DMS153 (cell line): Measurements from ENCODE around the gene CRYBG2.

Source experiments
- DNase-seq: peaks from one replicate; lab custom pipeline; 2025; lab: John Stamatoyannopoulos, UW

The CRYBG2 gene

DNA sequence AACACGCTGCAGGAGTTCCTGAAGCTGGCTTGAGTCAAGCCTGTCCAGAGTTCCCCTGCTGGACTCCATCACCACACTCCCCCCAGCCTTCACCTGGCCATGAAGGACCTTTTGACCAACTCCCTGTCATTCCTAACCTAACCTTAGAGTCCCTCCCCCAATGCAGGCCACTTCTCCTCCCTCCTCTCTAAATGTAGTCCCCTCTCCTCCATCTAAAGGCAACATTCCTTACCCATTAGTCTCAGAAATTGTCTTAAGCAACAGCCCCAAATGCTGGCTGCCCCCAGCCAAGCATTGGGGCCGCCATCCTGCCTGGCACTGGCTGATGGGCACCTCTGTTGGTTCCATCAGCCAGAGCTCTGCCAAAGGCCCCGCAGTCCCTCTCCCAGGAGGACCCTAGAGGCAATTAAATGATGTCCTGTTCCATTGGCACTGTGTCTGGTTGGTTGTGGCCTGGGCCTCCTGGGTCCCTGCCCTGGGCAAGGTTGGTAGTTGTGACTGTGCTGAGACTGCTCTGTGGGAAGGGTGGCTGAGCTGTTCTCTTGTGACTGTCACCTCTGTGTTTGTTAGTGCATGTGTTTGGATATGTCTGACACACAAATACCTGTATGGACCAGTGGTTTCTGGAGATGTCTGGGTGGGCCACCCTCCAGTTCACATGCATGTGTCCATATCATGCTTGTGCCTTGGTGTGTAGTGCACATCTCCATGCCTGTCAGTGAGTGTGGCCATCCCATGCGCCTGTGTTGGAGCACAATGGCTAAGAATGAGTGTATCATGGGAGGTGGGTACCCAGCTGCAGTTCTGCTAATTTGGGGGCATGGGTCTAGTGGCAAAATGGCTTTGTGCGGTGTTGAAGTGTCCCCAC, 72.6 kb downstream of the CRYBG2 start:
- no peak for DNase-seq

DNA sequence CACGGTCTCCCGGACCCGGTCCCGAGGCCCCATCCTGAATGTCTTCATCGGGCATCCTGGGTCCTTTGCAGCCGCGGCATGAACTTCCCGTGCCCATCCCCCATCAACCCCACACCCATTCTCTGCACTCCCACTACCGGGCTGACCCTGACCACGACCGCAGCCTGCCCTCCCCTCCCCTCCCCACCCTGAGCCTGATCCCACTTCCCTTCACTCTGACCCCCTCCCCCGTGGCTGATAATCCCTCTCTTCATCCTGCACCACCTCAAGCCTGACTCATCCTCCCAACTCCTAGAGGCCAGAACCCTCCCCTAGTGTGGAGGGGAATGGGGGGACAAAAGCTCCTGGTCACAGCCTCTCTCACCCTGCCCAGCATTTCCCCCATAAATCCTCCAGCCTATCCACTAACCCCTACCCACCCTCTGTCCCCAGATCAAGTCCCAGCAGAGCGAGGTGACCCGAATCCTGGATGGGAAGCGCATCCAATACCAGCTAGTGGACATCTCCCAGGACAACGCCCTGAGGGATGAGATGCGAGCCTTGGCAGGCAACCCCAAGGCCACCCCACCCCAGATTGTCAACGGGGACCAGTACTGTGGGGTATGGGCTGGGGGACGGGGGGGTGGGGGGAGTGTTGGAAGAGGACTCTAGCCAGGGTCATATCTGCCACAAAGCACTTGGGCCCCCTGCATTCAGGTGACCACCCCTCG, 73.4 kb downstream of the CRYBG2 start:
- no peak for DNase-seq

DNA sequence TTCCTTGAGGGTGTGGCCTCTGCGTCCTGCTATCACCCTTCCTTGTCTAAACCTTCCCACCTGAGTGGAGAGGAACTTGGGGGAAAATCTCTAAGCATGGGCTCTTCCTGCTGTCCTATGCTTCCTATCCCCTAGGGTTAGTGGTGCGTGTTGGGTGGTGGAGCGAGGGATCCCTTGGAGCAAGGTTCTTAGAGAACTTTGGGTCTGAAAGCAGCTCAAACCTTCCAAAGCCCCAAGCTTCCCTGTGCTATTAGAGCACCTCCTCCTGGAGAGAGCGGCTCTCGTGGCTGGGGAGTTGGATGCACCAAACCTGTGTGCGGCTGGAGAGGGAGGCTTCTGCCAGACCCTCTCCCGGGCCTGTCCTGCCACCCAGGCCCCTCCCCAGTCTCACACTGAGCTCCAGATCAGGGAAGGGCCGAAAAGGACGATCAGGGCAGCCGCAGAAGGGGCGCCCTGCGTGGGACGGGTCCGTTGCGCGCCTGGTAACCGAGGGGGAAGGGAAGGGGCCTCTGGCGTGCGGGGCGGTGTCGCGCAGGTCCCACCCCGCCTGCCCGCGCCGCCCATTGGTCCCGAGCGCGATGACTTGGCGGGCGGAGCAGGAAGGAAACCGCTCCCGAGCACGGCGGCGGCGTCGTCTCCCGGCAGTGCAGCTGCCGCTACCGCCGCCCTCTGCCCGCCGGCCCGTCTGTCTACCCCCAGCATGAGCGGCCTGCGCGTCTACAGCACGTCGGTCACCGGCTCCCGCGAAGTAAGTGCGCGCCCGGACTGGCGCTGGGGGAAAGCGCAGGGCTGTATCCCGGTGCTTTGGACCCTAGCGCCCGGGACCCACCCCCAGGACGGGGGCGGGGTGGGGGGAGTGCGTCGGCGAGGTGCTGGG, 74.2 kb downstream of the CRYBG2 start, which contains the start of gene SH3BGRL3:
Gene SH3BGRL3 (plus strand): TSS at position 631 of the 877 bp plus-strand sequence. CDS start 70 bp downstream, at position 701.
- DNase-seq = peak; percentile 74

DNA sequence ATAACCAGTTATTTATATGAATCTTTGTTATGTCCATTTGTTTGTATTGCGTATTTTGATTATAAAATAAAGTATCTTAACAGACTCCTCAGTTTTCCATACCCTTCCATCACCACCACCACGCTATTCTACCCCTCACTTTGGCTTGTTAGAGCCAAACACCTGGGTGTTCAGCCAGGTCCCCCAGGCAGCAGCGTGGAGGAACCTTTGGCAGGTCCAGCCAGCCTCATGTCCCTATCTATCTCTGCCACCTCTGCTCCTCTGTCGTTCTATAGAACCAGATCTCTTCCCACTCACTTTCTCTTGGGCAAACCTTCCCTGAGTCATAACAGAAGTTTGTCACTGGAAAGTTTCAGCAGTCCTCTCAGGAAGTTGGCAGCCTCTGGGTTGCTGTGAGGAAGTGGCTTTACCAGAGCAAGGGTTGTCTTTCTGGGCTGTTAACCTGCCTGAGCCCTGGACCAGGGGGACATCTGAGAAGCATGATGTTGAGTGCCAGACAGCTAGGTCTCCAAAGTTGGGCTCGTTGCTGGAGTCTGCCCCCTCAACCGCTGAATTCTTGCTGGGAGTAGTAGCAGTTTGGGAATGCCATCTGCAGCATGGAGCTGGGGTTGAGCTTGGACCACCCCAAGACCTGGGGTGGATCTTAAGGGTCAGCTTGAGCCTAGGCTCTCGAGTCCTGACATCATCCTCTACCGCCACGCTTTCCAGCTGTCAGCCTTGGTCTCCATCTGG, 75.0 kb downstream of the CRYBG2 start:
- DNase-seq = no peak

DNA sequence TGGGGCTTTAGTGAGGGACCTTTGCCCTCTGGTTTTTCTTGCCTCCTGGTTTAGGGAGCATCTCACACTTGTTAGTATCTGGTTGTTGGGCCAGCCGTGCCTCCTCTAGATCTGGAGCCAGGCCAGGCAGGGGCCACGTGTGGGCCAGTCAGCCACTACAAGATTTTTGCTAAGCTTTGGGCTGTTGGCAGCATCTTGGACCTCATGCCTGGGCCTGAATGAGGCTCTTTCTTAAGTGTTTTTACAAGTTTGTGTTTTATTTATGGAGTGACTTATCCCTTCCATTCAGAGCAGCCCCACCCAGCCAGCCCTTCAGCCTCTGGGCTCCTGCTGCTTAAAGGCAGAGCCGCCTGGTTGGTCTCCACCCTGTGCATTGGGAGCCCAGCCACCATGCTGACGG, 75.6 kb downstream of the CRYBG2 start:
- no peak for DNase-seq

DNA sequence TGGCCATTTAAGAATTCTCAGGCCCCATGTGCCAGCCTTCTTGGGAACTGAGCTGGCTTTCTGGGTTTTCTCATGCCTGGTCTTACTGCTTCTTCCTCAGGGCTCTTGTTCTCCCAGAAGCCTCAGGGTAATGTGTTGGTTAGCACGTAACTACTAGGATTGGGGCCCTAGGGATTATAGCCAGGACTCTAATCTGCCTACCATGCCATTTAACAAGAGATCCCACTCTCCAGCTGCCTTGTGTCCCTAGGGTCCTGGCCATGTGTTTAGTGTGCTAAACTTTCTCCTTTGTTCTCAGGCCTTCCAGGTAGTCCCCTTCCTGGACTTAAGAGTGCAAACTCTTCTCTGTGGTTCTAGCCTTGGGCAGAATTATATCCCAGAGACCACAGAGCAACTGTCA, 76.2 kb downstream of the CRYBG2 start:
- no peak for DNase-seq

DNA sequence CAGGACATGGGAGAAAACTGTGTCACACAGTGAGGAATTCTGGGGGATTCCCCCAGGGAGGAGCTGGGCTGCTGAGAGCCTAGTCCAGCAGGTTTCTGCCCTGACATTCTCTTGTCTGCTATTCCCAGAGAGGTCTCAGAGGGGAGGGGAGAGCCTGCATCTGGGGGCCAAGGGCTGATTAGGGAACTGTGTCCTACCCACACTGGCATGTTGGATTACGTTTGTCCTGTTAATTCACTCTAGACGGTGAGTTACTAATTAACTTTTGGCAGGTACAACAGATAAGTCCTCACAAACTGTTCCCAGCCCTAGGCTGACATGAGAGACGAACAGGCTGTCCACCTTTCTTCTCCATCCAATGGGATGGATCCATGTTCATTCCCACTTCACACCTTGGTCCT, 76.7 kb downstream of the CRYBG2 start:
- DNase-seq = no peak

DNA sequence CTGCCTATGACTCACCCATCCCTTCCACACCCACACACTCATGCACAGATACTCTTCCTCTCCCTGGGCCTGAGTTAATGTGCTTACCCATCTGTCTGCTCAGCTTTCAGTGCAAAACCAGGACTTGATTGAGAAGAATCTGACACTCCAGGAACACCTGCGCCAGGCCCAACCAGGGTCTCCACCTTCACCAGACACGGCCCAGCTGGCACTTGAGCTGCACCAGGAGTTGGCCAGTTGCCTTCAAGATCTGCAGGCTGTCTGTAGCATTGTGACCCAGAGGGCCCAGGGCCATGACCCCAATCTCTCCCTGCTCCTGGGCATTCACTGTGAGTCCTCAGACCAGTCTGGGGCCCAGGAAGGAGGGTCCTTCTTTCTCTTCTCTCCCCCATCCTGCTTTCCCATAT, 77.5 kb downstream of the CRYBG2 start:
- DNase-seq = no peak

DNA sequence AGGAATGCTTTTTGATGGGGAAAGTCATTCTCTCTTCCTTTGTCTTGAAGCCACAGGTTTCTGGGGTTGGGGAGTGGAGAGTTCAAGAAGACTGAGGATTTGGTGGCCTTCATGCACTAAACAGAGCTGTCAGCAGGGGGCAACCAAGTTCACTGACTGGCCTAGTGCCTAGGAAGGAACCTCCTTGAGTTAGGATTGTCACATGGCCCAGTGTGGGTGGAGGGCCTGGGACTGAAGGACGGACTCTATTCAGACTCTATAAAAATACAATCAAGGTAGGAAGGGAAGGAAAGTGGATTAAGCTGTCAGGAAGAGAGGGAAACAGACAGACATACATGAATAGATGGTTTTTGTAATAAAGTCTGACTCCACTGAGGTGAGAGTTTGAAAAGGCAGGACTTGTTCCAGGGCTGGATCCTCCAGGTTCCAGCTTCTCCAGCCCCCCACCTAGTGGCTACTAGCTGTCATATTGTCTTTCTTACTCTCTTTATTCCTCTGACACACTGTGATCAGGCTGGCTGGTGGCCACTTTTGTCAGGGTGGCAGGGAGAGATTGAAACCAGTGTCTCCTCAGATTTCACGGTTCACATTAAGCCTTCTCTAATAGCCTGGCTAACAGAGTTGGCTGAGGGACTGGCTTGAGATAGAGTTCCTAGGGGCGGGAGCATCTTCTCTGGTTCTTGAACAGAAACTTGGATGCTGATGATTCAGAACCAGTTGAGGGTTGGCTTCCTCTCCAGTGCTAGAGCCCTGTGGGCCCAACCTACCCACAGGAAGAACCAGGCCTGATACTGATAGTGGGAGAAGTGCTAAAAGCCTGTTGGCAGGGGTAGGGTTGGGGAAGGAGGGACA, 78.1 kb downstream of the CRYBG2 start:
- DNase-seq = peak; percentile 14

DNA sequence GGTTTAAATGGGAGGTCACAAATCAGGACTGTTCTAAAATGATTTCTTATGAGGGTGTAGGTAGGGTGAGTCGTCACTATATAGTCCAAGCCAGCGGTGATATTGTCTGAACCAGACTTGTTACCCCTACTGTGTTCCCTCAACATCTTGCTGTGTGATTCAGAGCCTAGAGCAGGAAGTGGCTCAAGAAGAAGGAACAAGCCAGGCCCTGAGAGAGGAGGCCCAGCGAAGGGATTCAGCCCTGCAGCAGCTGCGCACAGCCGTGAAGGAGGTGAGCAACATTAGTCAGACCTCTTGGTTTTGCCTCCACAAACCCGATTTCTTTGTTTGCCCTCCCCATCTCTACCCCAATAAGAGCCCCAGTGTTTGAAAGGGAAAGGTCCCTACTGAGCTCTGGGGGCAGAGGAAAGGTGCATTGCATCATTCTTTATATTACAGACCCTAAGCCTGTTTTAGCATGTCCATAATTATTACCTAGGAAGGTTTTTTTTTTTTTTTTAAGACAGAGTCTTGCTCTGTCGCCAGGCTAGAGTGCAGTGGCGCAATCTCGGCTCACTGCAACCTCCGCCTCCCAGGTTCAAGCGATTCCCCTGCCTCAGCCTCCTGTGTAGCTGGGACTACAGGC, 79.0 kb downstream of the CRYBG2 start:
- no peak for DNase-seq
